Neural crest cell (in vitro differentiated cells): Measurements from ENCODE around the gene NDUFA6. TPM values are rescaled to one million over a fixed set of nuclear protein-coding genes. Genes with fewer than 3 reads are reported as not detected.
"Not testable (repeated sequence)": the region's sequence is repeated elsewhere in the genome, so short reads cannot be mapped to it uniquely, and the experiment has no call there.

Source experiments
- DNase-seq: peaks from one replicate; pipeline ENCODE4 v3.0.0; 2021; ENCODE audit warnings: low read depth, mixed read lengths, low spot score
- H3K27ac Mint-ChIP-seq: one replicate; pipeline ENCODE4 v1.8.0; 2021; ENCODE audit warnings: mild to moderate bottlenecking, mixed read lengths; ENCODE audit not compliant: unreplicated experiment
- H3K27me3 Mint-ChIP-seq: 2 replicates; pipeline ENCODE4 v1.8.0; 2021; ENCODE audit warnings: low read depth, mild to moderate bottlenecking, mixed read lengths
- H3K36me3 Mint-ChIP-seq: 2 replicates; pipeline ENCODE4 v1.8.0; 2021; ENCODE audit warnings: low read depth, mild to moderate bottlenecking, mixed read lengths
- H3K4me1 Mint-ChIP-seq: 2 replicates; pipeline ENCODE4 v1.8.0; 2021; ENCODE audit warnings: mixed read lengths
- H3K4me3 Mint-ChIP-seq: one replicate; pipeline ENCODE4 v1.8.0; 2021; ENCODE audit warnings: mild to moderate bottlenecking, mixed read lengths
- H3K9me3 Mint-ChIP-seq: 2 replicates; pipeline ENCODE4 v1.8.0; 2021; ENCODE audit warnings: mixed read lengths
- total RNA-seq: library from RNA; stranded (reverse); gene quantifications from 2 replicates; pipeline ENCODE4 v1.2.1, GENCODE V29; 2021
- TF ChIP-seq, protein P1 (sequence below): fragments of 200-600 bp; sonication (generic); conservative IDR thresholded peaks from 2 replicates; pipeline ENCODE4 v1.5.0; 2021; ENCODE audit warnings: antibody characterized with exemption, mild to moderate bottlenecking

Gene NDUFA6
- total RNA-seq, 1 donor from 2014 or later = 104 TPM

DNA sequence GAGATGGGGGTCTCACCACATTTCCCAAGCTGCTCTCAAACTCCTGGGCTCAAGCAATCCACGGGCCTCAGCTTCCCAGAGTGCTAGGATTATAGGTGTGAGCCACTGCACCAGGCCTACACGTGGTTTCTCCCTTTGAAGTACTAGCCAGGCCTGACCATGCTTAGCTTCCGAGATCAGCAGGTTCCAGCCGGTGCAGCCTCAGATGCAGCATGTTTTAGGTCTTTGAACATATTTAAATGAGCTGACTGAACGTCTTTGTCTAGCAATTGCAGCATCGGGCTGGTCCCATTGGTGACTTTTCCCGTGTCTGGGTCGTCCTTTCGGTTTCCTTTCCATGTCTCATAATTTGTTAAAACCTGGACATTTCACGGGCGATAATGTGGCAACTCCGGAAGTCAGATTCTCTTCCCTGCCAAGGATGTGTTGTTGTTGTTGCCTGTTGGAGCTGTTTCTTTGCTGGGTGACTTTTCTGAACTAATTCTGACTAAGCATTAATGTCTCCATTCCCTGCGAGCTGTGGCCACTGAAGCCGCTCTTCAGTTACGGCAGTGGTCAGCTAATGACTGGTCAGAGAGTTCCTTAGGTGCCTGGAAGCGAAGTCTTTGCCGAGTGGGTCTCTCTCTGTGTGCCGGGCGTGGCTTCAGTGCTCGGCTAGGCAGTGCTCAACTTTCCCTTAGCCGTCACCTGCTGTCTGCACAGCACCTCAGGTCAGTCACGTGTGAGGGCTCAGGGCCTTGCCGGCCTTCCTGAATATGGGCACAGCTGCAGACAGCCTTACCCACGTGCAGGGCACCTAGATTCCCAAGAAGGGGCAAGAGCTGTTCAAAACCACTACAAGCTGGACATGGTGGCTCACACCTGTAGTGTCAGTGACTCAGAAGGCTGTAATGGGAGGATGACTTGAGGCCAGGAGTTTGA lies 43.8 kb upstream of the NDUFA6 start:
- Mint-ChIP-seq H3K4me1 (no peaks in the 10 kb centered on the region), H3K9me3 (no peaks in the 10 kb centered on the region), H3K27ac (no peak overlapping the region)

DNA sequence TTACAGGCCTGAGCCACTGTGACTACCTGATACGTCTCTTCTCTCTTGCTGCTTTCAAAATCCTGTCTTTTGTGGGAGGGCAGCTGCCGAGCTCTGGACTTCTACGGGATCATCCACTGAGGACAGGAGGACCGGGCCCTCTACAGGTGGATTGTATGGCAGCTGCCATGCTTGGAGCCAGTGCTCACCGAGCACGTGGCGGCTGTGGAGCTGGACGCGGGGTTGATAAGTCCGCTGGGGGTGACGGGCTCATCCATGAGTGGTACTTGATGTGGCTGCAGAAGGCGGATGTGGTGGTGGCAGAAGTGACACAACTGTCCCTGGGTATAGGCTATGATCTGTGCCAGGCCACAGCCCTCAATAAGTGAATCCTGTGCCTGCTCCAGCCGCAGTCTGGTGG lies 41.9 kb upstream of the NDUFA6 start:
- Mint-ChIP-seq H3K4me1 (no peaks in the 10 kb centered on the region), H3K9me3 (no peaks in the 10 kb centered on the region), H3K4me3 (peak overlapping the region; percentile 2), H3K27me3 (no peaks in the 10 kb centered on the region), H3K36me3 (no peaks in the 10 kb centered on the region), H3K27ac (no peak overlapping the region)
- no peak for DNase-seq
- TF ChIP-seq, protein P1, sequence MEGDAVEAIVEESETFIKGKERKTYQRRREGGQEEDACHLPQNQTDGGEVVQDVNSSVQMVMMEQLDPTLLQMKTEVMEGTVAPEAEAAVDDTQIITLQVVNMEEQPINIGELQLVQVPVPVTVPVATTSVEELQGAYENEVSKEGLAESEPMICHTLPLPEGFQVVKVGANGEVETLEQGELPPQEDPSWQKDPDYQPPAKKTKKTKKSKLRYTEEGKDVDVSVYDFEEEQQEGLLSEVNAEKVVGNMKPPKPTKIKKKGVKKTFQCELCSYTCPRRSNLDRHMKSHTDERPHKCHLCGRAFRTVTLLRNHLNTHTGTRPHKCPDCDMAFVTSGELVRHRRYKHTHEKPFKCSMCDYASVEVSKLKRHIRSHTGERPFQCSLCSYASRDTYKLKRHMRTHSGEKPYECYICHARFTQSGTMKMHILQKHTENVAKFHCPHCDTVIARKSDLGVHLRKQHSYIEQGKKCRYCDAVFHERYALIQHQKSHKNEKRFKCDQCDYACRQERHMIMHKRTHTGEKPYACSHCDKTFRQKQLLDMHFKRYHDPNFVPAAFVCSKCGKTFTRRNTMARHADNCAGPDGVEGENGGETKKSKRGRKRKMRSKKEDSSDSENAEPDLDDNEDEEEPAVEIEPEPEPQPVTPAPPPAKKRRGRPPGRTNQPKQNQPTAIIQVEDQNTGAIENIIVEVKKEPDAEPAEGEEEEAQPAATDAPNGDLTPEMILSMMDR = no peak

More for the DNA sequence above, 43.8 kb upstream of the NDUFA6 start:
- H3K4me3 Mint-ChIP-seq = no peak overlapping the region
- no peaks in the 10 kb centered on the region for H3K27me3 Mint-ChIP-seq
- TF ChIP-seq, protein P1 = no peak
- no peak for DNase-seq
- H3K36me3 Mint-ChIP-seq = no peaks in the 10 kb centered on the region

DNA sequence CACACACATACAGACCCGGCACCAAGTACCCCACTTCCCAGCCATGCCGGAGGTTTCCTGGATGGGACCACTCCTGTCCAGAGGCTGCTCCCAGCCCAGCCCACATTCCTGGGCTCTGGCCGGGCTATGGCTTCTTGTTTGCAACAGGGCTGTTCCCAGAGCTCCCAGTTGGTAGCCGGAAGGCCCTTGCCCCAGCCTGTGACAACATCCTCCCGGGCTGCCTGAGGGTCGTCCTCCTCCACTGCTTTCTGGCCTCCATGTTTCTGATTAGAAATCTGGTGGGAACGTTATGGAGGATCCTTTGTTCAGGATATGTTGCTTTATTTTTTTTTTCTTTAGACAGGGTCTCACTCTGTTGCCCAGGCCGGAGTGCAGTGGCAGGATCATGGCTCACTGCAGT lies 41.0 kb upstream of the NDUFA6 start:
- Mint-ChIP-seq H3K4me1 (no peaks in the 10 kb centered on the region), H3K27ac (no peak overlapping the region), H3K9me3 (no peaks in the 10 kb centered on the region), H3K36me3 (no peaks in the 10 kb centered on the region), H3K27me3 (no peaks in the 10 kb centered on the region), H3K4me3 (no peak overlapping the region)
- TF ChIP-seq, protein P1 = no peak
- no peak for DNase-seq

DNA sequence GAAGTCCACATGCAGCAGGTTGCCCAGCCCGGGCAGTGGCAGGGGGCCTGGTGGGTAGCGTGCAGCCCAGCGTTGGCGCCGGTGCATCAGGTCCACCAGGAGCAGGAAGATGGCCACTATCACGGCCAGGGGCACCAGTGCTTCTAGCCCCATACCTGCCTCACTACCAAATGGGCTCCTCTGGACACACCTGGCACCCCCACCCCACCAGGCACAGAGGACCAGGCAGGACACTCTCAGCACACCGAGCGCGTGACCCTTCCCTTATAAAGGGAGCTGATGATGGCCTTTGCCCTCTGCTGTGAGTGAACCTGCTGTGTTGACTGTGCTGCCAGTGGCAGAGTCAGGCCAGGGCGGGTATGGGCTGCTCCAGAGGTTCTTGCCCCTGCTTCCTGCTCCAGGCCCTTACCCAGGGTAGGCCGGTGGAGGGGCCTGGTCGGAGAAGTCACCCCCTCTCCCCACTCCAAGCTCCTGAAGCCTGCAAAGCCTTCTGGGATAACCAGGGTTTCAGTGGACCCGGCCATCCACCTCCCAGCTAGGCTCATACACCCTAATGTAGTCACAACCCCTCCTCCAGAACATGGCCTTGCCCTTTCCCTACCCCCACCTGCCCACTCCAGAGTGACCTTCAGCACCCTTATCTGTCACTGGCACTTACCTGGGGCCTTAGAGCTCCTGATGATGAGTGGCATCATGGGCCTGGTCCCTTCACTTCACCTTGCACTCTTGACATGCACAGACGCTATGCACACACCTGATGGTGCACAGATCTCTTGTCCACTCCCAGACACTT lies 40.3 kb upstream of the NDUFA6 start, which contains the start of gene CYP2D6:
Gene CYP2D6 (minus strand): TSS at position 172 of the 793 bp plus-strand sequence. CDS start 19 bp downstream, at position 153.
- not testable (repeated sequence) for H3K27ac Mint-ChIP-seq, H3K36me3 Mint-ChIP-seq, H3K27me3 Mint-ChIP-seq, H3K9me3 Mint-ChIP-seq, H3K4me3 Mint-ChIP-seq, H3K4me1 Mint-ChIP-seq, DNase-seq

- not testable (repeated sequence) for H3K27me3 Mint-ChIP-seq, H3K4me1 Mint-ChIP-seq, H3K4me3 Mint-ChIP-seq, H3K27ac Mint-ChIP-seq, DNase-seq, H3K9me3 Mint-ChIP-seq, H3K36me3 Mint-ChIP-seq
Observed at GRCh38 chr22:42130182-42130581, 39.6 kb upstream of the NDUFA6 start.

GRCh38 chr22:42128776-42129694 lies 38.5 kb upstream of the NDUFA6 start:
- H3K4me1 Mint-ChIP-seq, DNase-seq, H3K27ac Mint-ChIP-seq, H3K9me3 Mint-ChIP-seq, H3K27me3 Mint-ChIP-seq, H3K36me3 Mint-ChIP-seq: not testable (repeated sequence)
- H3K4me3 Mint-ChIP-seq = peak overlapping the region; percentile 23

DNA sequence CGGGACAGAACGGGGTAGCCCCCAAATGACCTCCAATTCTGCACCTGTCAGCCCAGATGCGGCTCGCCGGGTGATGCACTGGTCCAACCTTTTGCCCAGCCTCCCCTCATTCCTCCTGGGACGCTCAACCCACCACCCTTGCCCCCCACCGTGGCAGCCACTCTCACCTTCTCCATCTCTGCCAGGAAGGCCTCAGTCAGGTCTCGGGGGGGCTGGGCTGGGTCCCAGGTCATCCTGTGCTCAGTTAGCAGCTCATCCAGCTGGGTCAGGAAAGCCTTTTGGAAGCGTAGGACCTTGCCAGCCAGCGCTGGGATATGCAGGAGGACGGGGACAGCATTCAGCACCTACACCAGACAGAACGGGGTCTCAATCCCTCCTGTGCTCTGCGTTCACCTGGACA lies 37.4 kb upstream of the NDUFA6 start:
- not testable (repeated sequence) for H3K27me3 Mint-ChIP-seq, H3K27ac Mint-ChIP-seq, H3K36me3 Mint-ChIP-seq, DNase-seq, H3K4me1 Mint-ChIP-seq, H3K4me3 Mint-ChIP-seq, H3K9me3 Mint-ChIP-seq
